SK-N-SH (cell line): ENCODE data around the gene AGAP1. TPM values are rescaled to one million over a fixed set of nuclear protein-coding genes. Genes with fewer than 3 reads are reported as not detected.

Experiments
- CTCF ChIA-PET: fragments of 300-600, 350-600 bp; formaldehyde crosslinking; extraction: SDS; loops from one replicate; lab custom pipeline; 2021; lab: Yijun Ruan, JAX
- POLR2A ChIA-PET: fragments of 350-600 bp; sonication (Branson Sonifier 250); formaldehyde crosslinking; extraction: SDS; loops from one replicate; lab custom pipeline; 2020; ENCODE audit warnings: antibody characterized with exemption, inconsistent platforms; lab: Yijun Ruan, JAX
- DNase-seq: peaks from one replicate; pipeline ENCODE4 v3.0.0; 2012
- H2AFZ ChIP-seq: fragments of 200-600 bp; sonication (generic); 2 replicates; pipeline ENCODE4 v1.8.1; 2016; ENCODE audit warnings: antibody characterized with exemption, mild to moderate bottlenecking, low read depth
- H3F3A ChIP-seq: fragments of 200-600 bp; sonication (generic); replicated peaks from 2 replicates; pipeline ENCODE3; 2016; ENCODE audit warnings: antibody characterized with exemption, mild to moderate bottlenecking; ENCODE audit not compliant: insufficient read depth
- H3K27ac ChIP-seq, 2 experiments: fragments of 200-500 bp in 1 of 2; fragments of 200-600 bp in 1 of 2; sonication (Bioruptor generic) in 1 of 2; sonication (generic), shearing (Covaris generic) in 1 of 2; 2 replicates each; pipeline versions ENCODE4 v1.5.1 to v1.6.1; 2014 to 2016; ENCODE audit warnings: low read depth in 2 of 2, inconsistent platforms in 1 of 2, low read length in 1 of 2, mild to moderate bottlenecking in 1 of 2, mixed read lengths in 1 of 2
- H3K27me3 ChIP-seq: fragments of 200-600 bp; sonication (generic), shearing (Covaris generic); 2 replicates; pipeline ENCODE4 v1.6.1; 2016; ENCODE audit warnings: mixed run types; ENCODE audit not compliant: insufficient read depth
- H3K36me3 ChIP-seq, 2 experiments: fragments of 200-500 bp in 1 of 2; fragments of 200-600 bp in 1 of 2; sonication (Bioruptor generic) in 1 of 2; sonication (generic) in 1 of 2; replicated peaks in 1 of 2; 2 replicates each; pipeline versions ENCODE3 to v1.5.1; 2014 to 2016; ENCODE audit warnings: low read length in 1 of 2, mild to moderate bottlenecking in 1 of 2; ENCODE audit not compliant: insufficient read depth in 2 of 2, control insufficient read depth in 1 of 2
- H3K4me1 ChIP-seq, 2 experiments: fragments of 200-500 bp in 1 of 2; fragments of 200-600 bp in 1 of 2; sonication (Bioruptor generic) in 1 of 2; sonication (generic), shearing (Covaris generic) in 1 of 2; 2 replicates each; pipeline versions ENCODE4 v1.5.1 to v1.6.1; 2014 to 2016; ENCODE audit warnings: low read depth in 1 of 2, low read length in 1 of 2, mixed run types in 1 of 2; ENCODE audit not compliant: insufficient read depth in 2 of 2, control insufficient read depth in 1 of 2
- H3K4me2 ChIP-seq: fragments of 200-600 bp; sonication (generic), shearing (Covaris generic); 2 replicates; pipeline ENCODE4 v1.6.1; 2017; ENCODE audit warnings: mixed run types
- H3K4me3 ChIP-seq, 2 experiments: fragments of 200-500 bp in 1 of 2; fragments of 200-600 bp in 1 of 2; sonication (Bioruptor generic) in 1 of 2; sonication (generic), shearing (Covaris generic) in 1 of 2; 2 replicates each; pipeline versions ENCODE4 v1.5.1 to v1.8.1; 2014 to 2016; ENCODE audit warnings: low read depth in 2 of 2, inconsistent platforms in 1 of 2, low read length in 1 of 2, mild to moderate bottlenecking in 1 of 2, mixed read lengths in 1 of 2, moderate library complexity in 1 of 2
- H3K79me2 ChIP-seq: fragments of 200-600 bp; sonication (generic); 2 replicates; pipeline ENCODE4 v1.8.1; 2017; ENCODE audit warnings: mild to moderate bottlenecking; ENCODE audit not compliant: insufficient read depth
- H3K9ac ChIP-seq: fragments of 200-600 bp; sonication (generic); 2 replicates; pipeline ENCODE4 v1.6.1; 2017; ENCODE audit warnings: mixed run types
- H3K9me2 ChIP-seq: fragments of 200-600 bp; sonication (generic); 2 replicates; pipeline ENCODE4 v1.6.1; 2017; ENCODE audit warnings: mixed run types
- H3K9me3 ChIP-seq: fragments of 200-600 bp; sonication (generic); 2 replicates; pipeline ENCODE4 v1.6.1; 2017; ENCODE audit warnings: mixed run types, mild to moderate bottlenecking, moderate library complexity
- H4K20me1 ChIP-seq: fragments of 200-600 bp; sonication (generic); 2 replicates; pipeline ENCODE4 v1.6.1; 2017; ENCODE audit warnings: mild to moderate bottlenecking, mixed run types; ENCODE audit not compliant: insufficient read depth
- CHD2 ChIP-seq: fragments of 150-350 bp; IDR thresholded peaks from 2 replicates; pipeline ENCODE4 v1.6.1; 2018; ENCODE audit warnings: low read length; ENCODE audit not compliant: partially characterized antibody
- ELF1 ChIP-seq: IDR thresholded peaks from 2 replicates; pipeline ENCODE4 v1.4.0; 2012
- EZH2phosphoT487 ChIP-seq: fragments of 200-600 bp; sonication (generic); IDR thresholded peaks from 2 replicates; pipeline ENCODE4 v1.6.1; 2017; ENCODE audit warnings: low read depth, mixed run types, mild to moderate bottlenecking, antibody characterized with exemption, moderate library complexity, borderline replicate concordance
- FOSL2 ChIP-seq: IDR thresholded peaks from 2 replicates; pipeline ENCODE4 v1.4.0; 2012; ENCODE audit warnings: low read depth, mild to moderate bottlenecking, moderate library complexity, borderline replicate concordance
- GABPA ChIP-seq: IDR thresholded peaks from 2 replicates; pipeline ENCODE4 v1.4.0; 2012; ENCODE audit warnings: low read depth, mild to moderate bottlenecking
- MEF2A ChIP-seq: IDR thresholded peaks from 2 replicates; pipeline ENCODE4 v1.4.0; 2012; ENCODE audit warnings: low read depth, borderline replicate concordance
- MXI1 ChIP-seq: IDR thresholded peaks from 2 replicates; pipeline ENCODE4 v1.6.1; 2012; ENCODE audit warnings: mild to moderate bottlenecking, low read depth, low read length, improper control_type of control experiment
- RCOR1 ChIP-seq: fragments of 150-350 bp; IDR thresholded peaks from 2 replicates; pipeline ENCODE4 v1.6.1; 2017; ENCODE audit warnings: antibody characterized with exemption, low read length
- RXRA ChIP-seq: IDR thresholded peaks from 2 replicates; pipeline ENCODE4 v1.4.0; 2012; ENCODE audit warnings: low read depth, mild to moderate bottlenecking, borderline replicate concordance
- SMC3 ChIP-seq: IDR thresholded peaks from 2 replicates; pipeline ENCODE4 v1.6.1; 2012; ENCODE audit warnings: low read depth, low read length, improper control_type of control experiment
- WGBS: methylation state at CpG from one replicate; pipeline ENCODE4 v1.1.6; 2017; ENCODE audit warnings: low lambda C conversion rate; 5-methylcytosine and 5-hydroxymethylcytosine counted together
- polyA plus RNA-seq, 3 experiments: library from polyadenylated mRNA; depleted of rRNA; stranded (reverse); fragments of >200 nt; gene quantifications; 2 replicates each; pipeline ENCODE4 v1.2.3, GENCODE V29; 2012
- TF ChIP-seq, protein P1 (sequence below): IDR thresholded peaks from 2 replicates; pipeline ENCODE4 v1.6.1; 2012; ENCODE audit warnings: mild to moderate bottlenecking, low read depth, low read length, moderate library complexity
- TF ChIP-seq, protein P2 (sequence below): fragments of 150-350 bp; IDR thresholded peaks from 2 replicates; pipeline ENCODE4 v1.6.1; 2017; ENCODE audit warnings: antibody characterized with exemption, low read length, low read depth, borderline replicate concordance
- TF ChIP-seq, protein P3 (sequence below): fragments of 200-600 bp; sonication (generic); IDR thresholded peaks from 2 replicates; pipeline ENCODE4 v1.6.1; 2017; ENCODE audit warnings: antibody characterized with exemption, mild to moderate bottlenecking, moderate library complexity
- TF ChIP-seq, protein P4 (sequence below): IDR thresholded peaks from 2 replicates; pipeline ENCODE4 v1.4.0; 2012; ENCODE audit warnings: low read depth, borderline replicate concordance
- TF ChIP-seq, protein P5 (sequence below): IDR thresholded peaks from 2 replicates; pipeline ENCODE4; 2012

The AGAP1 gene
- polyA plus RNA-seq, 1 of the 3 experiments (the other 2 are of a cell fraction): 8.8 TPM

- H3K9ac ChIP-seq: no peak overlapping the region
- no peaks in the 10 kb centered on the region for H3K79me2 ChIP-seq
- H3K27me3 ChIP-seq: no peaks in the 10 kb centered on the region
- H3K36me3 ChIP-seq: no peaks in the 10 kb centered on the region
- TF ChIP-seq, protein P1, sequence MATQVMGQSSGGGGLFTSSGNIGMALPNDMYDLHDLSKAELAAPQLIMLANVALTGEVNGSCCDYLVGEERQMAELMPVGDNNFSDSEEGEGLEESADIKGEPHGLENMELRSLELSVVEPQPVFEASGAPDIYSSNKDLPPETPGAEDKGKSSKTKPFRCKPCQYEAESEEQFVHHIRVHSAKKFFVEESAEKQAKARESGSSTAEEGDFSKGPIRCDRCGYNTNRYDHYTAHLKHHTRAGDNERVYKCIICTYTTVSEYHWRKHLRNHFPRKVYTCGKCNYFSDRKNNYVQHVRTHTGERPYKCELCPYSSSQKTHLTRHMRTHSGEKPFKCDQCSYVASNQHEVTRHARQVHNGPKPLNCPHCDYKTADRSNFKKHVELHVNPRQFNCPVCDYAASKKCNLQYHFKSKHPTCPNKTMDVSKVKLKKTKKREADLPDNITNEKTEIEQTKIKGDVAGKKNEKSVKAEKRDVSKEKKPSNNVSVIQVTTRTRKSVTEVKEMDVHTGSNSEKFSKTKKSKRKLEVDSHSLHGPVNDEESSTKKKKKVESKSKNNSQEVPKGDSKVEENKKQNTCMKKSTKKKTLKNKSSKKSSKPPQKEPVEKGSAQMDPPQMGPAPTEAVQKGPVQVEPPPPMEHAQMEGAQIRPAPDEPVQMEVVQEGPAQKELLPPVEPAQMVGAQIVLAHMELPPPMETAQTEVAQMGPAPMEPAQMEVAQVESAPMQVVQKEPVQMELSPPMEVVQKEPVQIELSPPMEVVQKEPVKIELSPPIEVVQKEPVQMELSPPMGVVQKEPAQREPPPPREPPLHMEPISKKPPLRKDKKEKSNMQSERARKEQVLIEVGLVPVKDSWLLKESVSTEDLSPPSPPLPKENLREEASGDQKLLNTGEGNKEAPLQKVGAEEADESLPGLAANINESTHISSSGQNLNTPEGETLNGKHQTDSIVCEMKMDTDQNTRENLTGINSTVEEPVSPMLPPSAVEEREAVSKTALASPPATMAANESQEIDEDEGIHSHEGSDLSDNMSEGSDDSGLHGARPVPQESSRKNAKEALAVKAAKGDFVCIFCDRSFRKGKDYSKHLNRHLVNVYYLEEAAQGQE: no peak
- TF ChIP-seq EZH2phosphoT487 (no peak), FOSL2 (no peak), RCOR1 (no peak), SMC3 (no peak), RXRA (no peak), MXI1 (no peak), CHD2 (no peak), MEF2A (no peak), GABPA (no peak), ELF1 (no peak)
- TF ChIP-seq, protein P2, sequence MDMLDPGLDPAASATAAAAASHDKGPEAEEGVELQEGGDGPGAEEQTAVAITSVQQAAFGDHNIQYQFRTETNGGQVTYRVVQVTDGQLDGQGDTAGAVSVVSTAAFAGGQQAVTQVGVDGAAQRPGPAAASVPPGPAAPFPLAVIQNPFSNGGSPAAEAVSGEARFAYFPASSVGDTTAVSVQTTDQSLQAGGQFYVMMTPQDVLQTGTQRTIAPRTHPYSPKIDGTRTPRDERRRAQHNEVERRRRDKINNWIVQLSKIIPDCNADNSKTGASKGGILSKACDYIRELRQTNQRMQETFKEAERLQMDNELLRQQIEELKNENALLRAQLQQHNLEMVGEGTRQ: no peak
- TF ChIP-seq, protein P3, sequence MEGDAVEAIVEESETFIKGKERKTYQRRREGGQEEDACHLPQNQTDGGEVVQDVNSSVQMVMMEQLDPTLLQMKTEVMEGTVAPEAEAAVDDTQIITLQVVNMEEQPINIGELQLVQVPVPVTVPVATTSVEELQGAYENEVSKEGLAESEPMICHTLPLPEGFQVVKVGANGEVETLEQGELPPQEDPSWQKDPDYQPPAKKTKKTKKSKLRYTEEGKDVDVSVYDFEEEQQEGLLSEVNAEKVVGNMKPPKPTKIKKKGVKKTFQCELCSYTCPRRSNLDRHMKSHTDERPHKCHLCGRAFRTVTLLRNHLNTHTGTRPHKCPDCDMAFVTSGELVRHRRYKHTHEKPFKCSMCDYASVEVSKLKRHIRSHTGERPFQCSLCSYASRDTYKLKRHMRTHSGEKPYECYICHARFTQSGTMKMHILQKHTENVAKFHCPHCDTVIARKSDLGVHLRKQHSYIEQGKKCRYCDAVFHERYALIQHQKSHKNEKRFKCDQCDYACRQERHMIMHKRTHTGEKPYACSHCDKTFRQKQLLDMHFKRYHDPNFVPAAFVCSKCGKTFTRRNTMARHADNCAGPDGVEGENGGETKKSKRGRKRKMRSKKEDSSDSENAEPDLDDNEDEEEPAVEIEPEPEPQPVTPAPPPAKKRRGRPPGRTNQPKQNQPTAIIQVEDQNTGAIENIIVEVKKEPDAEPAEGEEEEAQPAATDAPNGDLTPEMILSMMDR: no peak
- TF ChIP-seq, protein P4, sequence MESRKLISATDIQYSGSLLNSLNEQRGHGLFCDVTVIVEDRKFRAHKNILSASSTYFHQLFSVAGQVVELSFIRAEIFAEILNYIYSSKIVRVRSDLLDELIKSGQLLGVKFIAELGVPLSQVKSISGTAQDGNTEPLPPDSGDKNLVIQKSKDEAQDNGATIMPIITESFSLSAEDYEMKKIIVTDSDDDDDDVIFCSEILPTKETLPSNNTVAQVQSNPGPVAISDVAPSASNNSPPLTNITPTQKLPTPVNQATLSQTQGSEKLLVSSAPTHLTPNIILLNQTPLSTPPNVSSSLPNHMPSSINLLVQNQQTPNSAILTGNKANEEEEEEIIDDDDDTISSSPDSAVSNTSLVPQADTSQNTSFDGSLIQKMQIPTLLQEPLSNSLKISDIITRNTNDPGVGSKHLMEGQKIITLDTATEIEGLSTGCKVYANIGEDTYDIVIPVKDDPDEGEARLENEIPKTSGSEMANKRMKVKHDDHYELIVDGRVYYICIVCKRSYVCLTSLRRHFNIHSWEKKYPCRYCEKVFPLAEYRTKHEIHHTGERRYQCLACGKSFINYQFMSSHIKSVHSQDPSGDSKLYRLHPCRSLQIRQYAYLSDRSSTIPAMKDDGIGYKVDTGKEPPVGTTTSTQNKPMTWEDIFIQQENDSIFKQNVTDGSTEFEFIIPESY: no peak
- TF ChIP-seq, protein P5, sequence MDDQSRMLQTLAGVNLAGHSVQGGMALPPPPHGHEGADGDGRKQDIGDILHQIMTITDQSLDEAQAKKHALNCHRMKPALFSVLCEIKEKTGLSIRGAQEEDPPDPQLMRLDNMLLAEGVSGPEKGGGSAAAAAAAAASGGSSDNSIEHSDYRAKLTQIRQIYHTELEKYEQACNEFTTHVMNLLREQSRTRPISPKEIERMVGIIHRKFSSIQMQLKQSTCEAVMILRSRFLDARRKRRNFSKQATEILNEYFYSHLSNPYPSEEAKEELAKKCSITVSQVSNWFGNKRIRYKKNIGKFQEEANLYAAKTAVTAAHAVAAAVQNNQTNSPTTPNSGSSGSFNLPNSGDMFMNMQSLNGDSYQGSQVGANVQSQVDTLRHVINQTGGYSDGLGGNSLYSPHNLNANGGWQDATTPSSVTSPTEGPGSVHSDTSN: no peak
- H3K27ac ChIP-seq: no peak overlapping the region
- no peaks in the 10 kb centered on the region for H3K4me1 ChIP-seq
- no peaks in the 10 kb centered on the region for H3F3A ChIP-seq
- ChIA-PET CTCF (no interaction called here), POLR2A (no interaction called here)
- DNase-seq: no peak
- no peaks in the 10 kb centered on the region for H4K20me1 ChIP-seq
- no peak overlapping the region for H3K4me3 ChIP-seq
- 96% methylated on average over 15 of the region's 15 CpGs for WGBS
- H3K9me3 ChIP-seq: no peaks in the 10 kb centered on the region
- no peak overlapping the region for H3K4me2 ChIP-seq
- H2AFZ ChIP-seq: no peak overlapping the region
- no peaks in the 10 kb centered on the region for H3K9me2 ChIP-seq
These were observed 427.8 kb downstream of the AGAP1 start for GRCh38 chr2:235921508-235922191.
